HG02678 (cell line): ENCODE measurements around the gene MOSPD3.

ENCODE experiments used
- ATAC-seq: cut with Tn5 transposase; IDR thresholded peaks from one replicate; pipeline ENCODE4 v1.9.1; 2021; ENCODE audit warnings: mild to moderate bottlenecking, moderate library complexity; ENCODE audit not compliant: unreplicated experiment

Gene MOSPD3

GRCh38 chr7:100590077-100590737 lies 22.1 kb upstream of the MOSPD3 start:
- ATAC-seq = no peak

- no peak for ATAC-seq
Observed at GRCh38 chr7:100591596-100591995, 20.7 kb upstream of the MOSPD3 start.

GRCh38 chr7:100595188-100595587 lies 17.2 kb upstream of the MOSPD3 start:
- ATAC-seq = no peak

- ATAC-seq = no peak
Observed at GRCh38 chr7:100598425-100598824, 13.9 kb upstream of the MOSPD3 start.

- ATAC-seq = no peak
Observed at GRCh38 chr7:100599911-100600729, 12.2 kb upstream of the MOSPD3 start.

- no peak for ATAC-seq
Observed at GRCh38 chr7:100600730-100601038, 11.7 kb upstream of the MOSPD3 start.

- ATAC-seq = no peak
Observed at GRCh38 chr7:100602889-100603725, 9.2 kb upstream of the MOSPD3 start.

GRCh38 chr7:100603726-100604027 lies 8.7 kb upstream of the MOSPD3 start:
- peak; percentile 17 for ATAC-seq

GRCh38 chr7:100604028-100604975 lies 8.0 kb upstream of the MOSPD3 start:
- ATAC-seq = peak; percentile 70

- no peak for ATAC-seq
Observed at GRCh38 chr7:100604976-100605911, 7.1 kb upstream of the MOSPD3 start.

- ATAC-seq = no peak
Observed at GRCh38 chr7:100606313-100606712, 6.0 kb upstream of the MOSPD3 start.

GRCh38 chr7:100607111-100607510 lies 5.2 kb upstream of the MOSPD3 start:
- no peak for ATAC-seq

GRCh38 chr7:100609958-100610357 lies 2.4 kb upstream of the MOSPD3 start:
- no peak for ATAC-seq

- no peak for ATAC-seq
Observed at GRCh38 chr7:100612730-100613390, 520 bp downstream of the MOSPD3 start.

GRCh38 chr7:100613412-100614175 lies 1.3 kb downstream of the MOSPD3 start:
- no peak for ATAC-seq

- ATAC-seq = no peak
Observed at GRCh38 chr7:100614308-100614861, 2.0 kb downstream of the MOSPD3 start.

- no peak for ATAC-seq
Observed at GRCh38 chr7:100620239-100620638, 7.9 kb downstream of the MOSPD3 start.

GRCh38 chr7:100620804-100621203 lies 8.5 kb downstream of the MOSPD3 start:
- no peak for ATAC-seq
